Measurements from ENCODE around the gene ALKBH7. TPM values are rescaled to one million over a fixed set of nuclear protein-coding genes. Genes with fewer than 3 reads are reported as not detected.
"Not testable (repeated sequence)": the region's sequence is repeated elsewhere in the genome, so short reads cannot be mapped to it uniquely, and the experiment has no call there.

ALKBH7 gene
- total RNA-seq, 1 donor from 2014 or later, result 79.1 TPM

GRCh38 chr19:6334490-6335285 lies 37.9 kb upstream of the ALKBH7 start:
- Mint-ChIP-seq H3K27ac (no peak overlapping the region), H3K36me3 (ENCODE audit: insufficient read depth) (no peaks in the 10 kb centered on the region), H3K4me1 (ENCODE audit: low read depth) (no peaks in the 10 kb centered on the region), H3K27me3 (no peaks in the 10 kb centered on the region), H3K9me3 (ENCODE audit: low read depth) (no peaks in the 10 kb centered on the region), H3K4me3 (ENCODE audit: low read depth) (no peak overlapping the region)
- DNase-seq (ENCODE audit: low spot score, unreplicated experiment), result no peak
- TF ChIP-seq, protein P1, sequence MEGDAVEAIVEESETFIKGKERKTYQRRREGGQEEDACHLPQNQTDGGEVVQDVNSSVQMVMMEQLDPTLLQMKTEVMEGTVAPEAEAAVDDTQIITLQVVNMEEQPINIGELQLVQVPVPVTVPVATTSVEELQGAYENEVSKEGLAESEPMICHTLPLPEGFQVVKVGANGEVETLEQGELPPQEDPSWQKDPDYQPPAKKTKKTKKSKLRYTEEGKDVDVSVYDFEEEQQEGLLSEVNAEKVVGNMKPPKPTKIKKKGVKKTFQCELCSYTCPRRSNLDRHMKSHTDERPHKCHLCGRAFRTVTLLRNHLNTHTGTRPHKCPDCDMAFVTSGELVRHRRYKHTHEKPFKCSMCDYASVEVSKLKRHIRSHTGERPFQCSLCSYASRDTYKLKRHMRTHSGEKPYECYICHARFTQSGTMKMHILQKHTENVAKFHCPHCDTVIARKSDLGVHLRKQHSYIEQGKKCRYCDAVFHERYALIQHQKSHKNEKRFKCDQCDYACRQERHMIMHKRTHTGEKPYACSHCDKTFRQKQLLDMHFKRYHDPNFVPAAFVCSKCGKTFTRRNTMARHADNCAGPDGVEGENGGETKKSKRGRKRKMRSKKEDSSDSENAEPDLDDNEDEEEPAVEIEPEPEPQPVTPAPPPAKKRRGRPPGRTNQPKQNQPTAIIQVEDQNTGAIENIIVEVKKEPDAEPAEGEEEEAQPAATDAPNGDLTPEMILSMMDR (IDR thresholded peaks at IDR 0.05; ENCODE audit: unreplicated experiment), result no peak

DNA sequence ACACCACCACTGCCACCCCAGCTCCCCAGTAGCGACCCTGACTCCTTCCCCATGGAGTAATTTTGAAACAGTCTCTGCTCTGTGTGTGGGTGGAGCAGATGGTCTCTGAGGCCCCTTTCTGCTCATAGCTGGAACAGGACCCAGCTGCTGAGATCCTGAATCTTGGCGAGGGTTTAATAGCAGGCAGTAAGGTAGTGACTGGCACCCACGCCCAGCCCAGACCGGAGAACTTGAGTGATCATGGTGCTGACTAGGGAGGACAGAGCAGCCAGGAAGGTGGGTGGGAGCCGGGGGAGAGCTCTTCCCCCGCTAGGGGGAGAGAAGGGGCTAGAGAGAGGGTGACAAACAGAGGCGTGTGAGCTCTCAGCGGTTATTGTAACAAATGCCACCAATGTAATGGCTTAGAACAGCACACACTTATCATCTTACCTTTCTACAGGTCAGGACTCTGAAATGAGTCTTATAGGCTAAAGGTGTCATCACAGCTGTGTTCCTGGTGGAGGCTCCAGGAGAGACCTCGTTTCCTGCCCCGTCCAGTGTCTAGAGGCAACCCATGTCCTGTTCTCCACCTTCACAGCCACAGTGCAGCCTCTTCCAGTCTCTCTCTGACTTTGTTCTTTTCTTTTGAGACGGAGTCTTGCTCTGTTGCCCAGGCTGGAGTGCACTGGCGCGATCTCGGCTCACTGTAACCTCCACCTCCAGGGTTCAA lies 31.9 kb upstream of the ALKBH7 start:
- Mint-ChIP-seq H3K4me1 (ENCODE audit: low read depth) (no peaks in the 10 kb centered on the region), H3K36me3 (ENCODE audit: insufficient read depth) (no peaks in the 10 kb centered on the region), H3K4me3 (ENCODE audit: low read depth) (no peak overlapping the region), H3K27me3 (peaks cover 4% of the 10 kb centered on the region), H3K27ac (peak overlapping the region; percentile 46), H3K9me3 (ENCODE audit: low read depth) (no peaks in the 10 kb centered on the region)
- DNase-seq (ENCODE audit: low spot score, unreplicated experiment), result no peak
- TF ChIP-seq, protein P1 (IDR thresholded peaks at IDR 0.05; ENCODE audit: unreplicated experiment), result peak; percentile 13

DNA sequence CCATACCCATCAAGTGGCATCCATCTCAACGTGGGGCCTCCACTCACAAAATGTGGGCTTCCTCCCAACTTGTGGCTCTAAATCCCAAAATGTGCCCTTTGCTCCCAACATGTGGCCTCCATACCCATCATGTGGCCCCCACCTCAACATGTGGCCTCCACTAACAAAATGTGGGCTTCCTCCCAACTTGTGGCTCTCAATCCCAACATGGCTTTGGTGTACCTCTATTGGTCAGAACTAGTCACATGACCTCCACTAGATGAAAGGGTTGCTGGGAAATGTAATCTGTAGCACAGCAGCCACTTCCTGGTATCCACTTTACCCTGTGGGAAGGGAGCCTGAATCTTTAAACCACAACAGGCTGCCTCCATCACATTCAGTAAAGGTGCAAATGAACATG lies 29.1 kb upstream of the ALKBH7 start:
- no peaks in the 10 kb centered on the region for H3K4me1 Mint-ChIP-seq (ENCODE audit: low read depth)

GRCh38 chr19:6349271-6349670 lies 23.3 kb upstream of the ALKBH7 start:
- H3K4me3 Mint-ChIP-seq (ENCODE audit: low read depth); H3K4me1 Mint-ChIP-seq (ENCODE audit: low read depth); H3K27ac Mint-ChIP-seq; H3K36me3 Mint-ChIP-seq (ENCODE audit: insufficient read depth); H3K9me3 Mint-ChIP-seq (ENCODE audit: low read depth); DNase-seq (ENCODE audit: low spot score, unreplicated experiment): not testable (repeated sequence)
- peaks cover 10% of the 10 kb centered on the region for H3K27me3 Mint-ChIP-seq

More for the DNA sequence above, 29.1 kb upstream of the ALKBH7 start:
- Mint-ChIP-seq H3K27ac (no peak overlapping the region), H3K27me3 (peaks cover 9% of the 10 kb centered on the region), H3K36me3 (ENCODE audit: insufficient read depth) (no peaks in the 10 kb centered on the region), H3K9me3 (ENCODE audit: low read depth) (no peaks in the 10 kb centered on the region), H3K4me3 (ENCODE audit: low read depth) (no peak overlapping the region)
- TF ChIP-seq, protein P1 (IDR thresholded peaks at IDR 0.05; ENCODE audit: unreplicated experiment), result no peak
- DNase-seq (ENCODE audit: low spot score, unreplicated experiment), result no peak

GRCh38 chr19:6350688-6351087 lies 21.9 kb upstream of the ALKBH7 start:
- TF ChIP-seq, protein P1 (IDR thresholded peaks at IDR 0.05; ENCODE audit: unreplicated experiment), result no peak
- H3K9me3 Mint-ChIP-seq (ENCODE audit: low read depth), result no peaks in the 10 kb centered on the region
- H3K4me1 Mint-ChIP-seq (ENCODE audit: low read depth), result no peaks in the 10 kb centered on the region
- no peaks in the 10 kb centered on the region for H3K36me3 Mint-ChIP-seq (ENCODE audit: insufficient read depth)
- DNase-seq (ENCODE audit: low spot score, unreplicated experiment), result no peak
- no peak overlapping the region for H3K4me3 Mint-ChIP-seq (ENCODE audit: low read depth)
- H3K27me3 Mint-ChIP-seq, result peaks cover 10% of the 10 kb centered on the region
- no peak overlapping the region for H3K27ac Mint-ChIP-seq

Measured in progenitor cell of endocrine pancreas (in vitro differentiated cells).